ENCODE measurements around the gene DSCAML1. TPM values are rescaled to one million over a fixed set of nuclear protein-coding genes. Genes with fewer than 3 reads are reported as not detected.

Gene DSCAML1
- total and polyA plus RNA-seq, 9 of the 15 experiments (the other 6 are each of a cell fraction or from before 2014, with no cell fraction given) = not detected

DNA sequence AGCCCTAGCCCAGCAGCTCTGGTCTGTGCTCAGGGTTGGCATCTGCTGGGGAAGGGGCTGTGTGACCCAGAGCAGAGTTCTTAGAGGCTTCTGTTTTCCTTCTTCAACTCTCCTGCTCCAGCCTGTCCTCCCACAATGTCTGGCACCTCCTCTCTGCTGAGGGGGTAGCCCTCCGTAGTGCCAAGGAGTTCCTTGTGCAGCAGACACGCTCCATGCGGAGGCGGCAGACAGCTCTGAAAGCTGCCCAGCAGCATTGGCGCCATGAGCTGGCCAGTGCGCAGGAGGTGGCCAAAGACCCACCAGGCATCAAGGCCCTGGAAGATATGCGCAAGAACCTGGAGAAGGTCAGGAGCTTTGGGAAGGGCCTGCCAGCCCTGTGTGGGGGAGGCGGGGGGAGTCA lies 400.0 kb downstream of the DSCAML1 start:
- no peaks in the 10 kb centered on the region for H3K9me3 ChIP-seq (replicated peaks; ENCODE audit: control insufficient read depth, insufficient read depth, low read depth, low read length)
- H3K27me3 ChIP-seq (ENCODE audit: control insufficient read depth in 2 of 2, insufficient read depth in 2 of 2, low read length in 2 of 2) = no peaks in the 10 kb centered on the region
- H3K4me1 ChIP-seq (replicated peaks in 1 of 2; ENCODE audit: control insufficient read depth in 2 of 2, insufficient read depth in 2 of 2, low read length in 2 of 2) = no peaks in the 10 kb centered on the region; a peak in 1 of 5 replicates
- no peak overlapping the region for H3K27ac ChIP-seq (ENCODE audit: extremely low read depth, low read depth, low read length)
- ChIA-PET POLR2A (interaction anchor here (0.6 kb wide), 1 partner anchor 39 kb away, joined by 3 read pairs; no protein-coding TSS in a partner anchor), CTCF (ENCODE audit: low intra/inter-chr PET ratio) (no interaction called here)
- in situ Hi-C loops (cut with MboI) (no loop called here), intact Hi-C loops (cut with micrococcal nuclease) (no loop called here)
- no peaks in the 10 kb centered on the region for H3K9me1 ChIP-seq (ENCODE audit: control insufficient read depth, insufficient read depth, low read length)
- 94% methylated on average over 8 of the region's 8 CpGs for WGBS (ENCODE audit: insufficient coverage, low coverage, missing lambda C conversion rate)
- ATAC-seq (no peak), FAIRE-seq (no peak), DNase-seq (ENCODE audit: extremely low read depth in 1 of 4, low spot score in 3 of 4) (no peak)
- H2AFZ ChIP-seq (ENCODE audit: low read depth, low read length) = no peak overlapping the region
- no peak overlapping the region for H3K4me3 ChIP-seq
- no peak for TF ChIP-seq CBX8 (IDR thresholded peaks at IDR 0.05; ENCODE audit: borderline replicate concordance, extremely low read depth, low read depth, low read length, poor library complexity, severe bottlenecking)
- no peak for TF ChIP-seq ZNF277 (CRISPR knock-in tag; IDR thresholded peaks at IDR 0.05; ENCODE audit: borderline replicate concordance)
- TF ChIP-seq, protein P1, sequence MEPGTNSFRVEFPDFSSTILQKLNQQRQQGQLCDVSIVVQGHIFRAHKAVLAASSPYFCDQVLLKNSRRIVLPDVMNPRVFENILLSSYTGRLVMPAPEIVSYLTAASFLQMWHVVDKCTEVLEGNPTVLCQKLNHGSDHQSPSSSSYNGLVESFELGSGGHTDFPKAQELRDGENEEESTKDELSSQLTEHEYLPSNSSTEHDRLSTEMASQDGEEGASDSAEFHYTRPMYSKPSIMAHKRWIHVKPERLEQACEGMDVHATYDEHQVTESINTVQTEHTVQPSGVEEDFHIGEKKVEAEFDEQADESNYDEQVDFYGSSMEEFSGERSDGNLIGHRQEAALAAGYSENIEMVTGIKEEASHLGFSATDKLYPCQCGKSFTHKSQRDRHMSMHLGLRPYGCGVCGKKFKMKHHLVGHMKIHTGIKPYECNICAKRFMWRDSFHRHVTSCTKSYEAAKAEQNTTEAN (CRISPR knock-in tag; IDR thresholded peaks at IDR 0.05) = no peak
- no peak for TF ChIP-seq KDM2B (CRISPR knock-in tag; IDR thresholded peaks at IDR 0.05)
- TF ChIP-seq ZNF175 (CRISPR knock-in tag; IDR thresholded peaks at IDR 0.05; ENCODE audit: low read depth) = no peak
- no peak for TF ChIP-seq HNRNPUL1 (IDR thresholded peaks at IDR 0.05; ENCODE audit: low read length)
- TF ChIP-seq ELF2 (CRISPR knock-in tag; IDR thresholded peaks at IDR 0.05) = no peak
- H4K20me1 ChIP-seq (replicated peaks; ENCODE audit: control insufficient read depth, insufficient read depth, low read length) = no peaks in the 10 kb centered on the region
- no TSS peak for BruUV-seq (replicated peaks)
- H3K4me2 ChIP-seq (ENCODE audit: insufficient read depth, low read length) = no peak overlapping the region
- no peak overlapping the region for H3K9ac ChIP-seq (ENCODE audit: insufficient read depth in 1 of 2, low read depth in 2 of 2, low read length in 2 of 2)
- peaks cover 9% of the 10 kb centered on the region; the same call in 1 of the 3 replicates for H3K36me3 ChIP-seq (ENCODE audit: control insufficient read depth, insufficient read depth, low read length)
- no peaks in the 10 kb centered on the region for H3K79me2 ChIP-seq (ENCODE audit: control insufficient read depth, insufficient read depth, low read length)

Measured in K562 (cell line).